SK-N-MC (cell line): ENCODE measurements around the gene HSF2BP.

ENCODE experiments used
- DNase-seq: peaks from one replicate; pipeline ENCODE4 v3.0.0-alpha.2; 2011; ENCODE audit warnings: low read depth, low spot score
- H3K27ac ChIP-seq: fragments of 200-600 bp; sonication (generic); 2 replicates; pipeline ENCODE4 v1.5.1; 2016; ENCODE audit warnings: mixed run types
- H3K36me3 ChIP-seq: fragments of 200-600 bp; sonication (generic); 2 replicates; pipeline ENCODE4 v1.6.1; 2017; ENCODE audit warnings: antibody characterized with exemption, low read length, mixed read lengths; ENCODE audit not compliant: insufficient read depth
- H3K4me3 ChIP-seq: fragments of 200-600 bp; sonication (generic); 2 replicates; pipeline ENCODE4 v1.5.1; 2016
- H3K9ac ChIP-seq: fragments of 200-600 bp; sonication (generic); 2 replicates; pipeline ENCODE4 v1.8.0; 2017; ENCODE audit warnings: mixed run types, mixed read lengths; ENCODE audit not compliant: insufficient read length
- H3K9me3 ChIP-seq: fragments of 200-600 bp; sonication (generic); 2 replicates; pipeline ENCODE4 v1.6.1; 2017; ENCODE audit warnings: low read depth, mild to moderate bottlenecking, antibody characterized with exemption, low read length, moderate library complexity, mixed read lengths
- EZH2 ChIP-seq: fragments of 200-600 bp; sonication (generic); IDR thresholded peaks from one replicate; pipeline ENCODE4 v1.6.1; 2017; ENCODE audit warnings: antibody characterized with exemption
- FOXP2 ChIP-seq: optimal IDR thresholded peaks from 2 replicates; pipeline ENCODE3; 2011; ENCODE audit warnings: mild to moderate bottlenecking, moderate library complexity; ENCODE audit not compliant: insufficient read depth; ENCODE audit errors: extremely low read length, control extremely low read depth
- POLR2AphosphoS5 ChIP-seq: IDR thresholded peaks from 2 replicates; pipeline ENCODE4 v1.6.1; 2012; ENCODE audit warnings: mild to moderate bottlenecking, low read depth, low read length, borderline replicate concordance

HSF2BP gene

DNA sequence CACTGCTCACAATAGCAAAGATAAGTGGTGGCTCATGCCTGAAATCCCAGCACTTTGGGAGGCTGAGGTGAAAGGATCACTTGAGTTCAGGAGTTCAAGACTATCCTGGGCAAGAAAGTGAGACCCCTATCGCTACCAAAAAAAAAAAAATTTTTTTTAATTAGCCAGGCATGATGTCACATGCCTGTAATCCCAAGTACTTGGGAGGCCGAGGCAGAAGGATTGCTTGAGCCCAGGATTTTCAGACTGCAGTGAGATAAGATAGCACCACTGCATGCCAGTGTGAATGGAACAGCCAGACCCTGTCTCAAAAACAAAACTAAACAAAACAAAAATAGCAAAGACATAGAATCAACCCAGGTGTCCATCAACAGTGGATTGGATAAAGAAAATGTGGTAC is 50.6 kb downstream of the HSF2BP start:
- H3K27ac ChIP-seq, result 0 out of 2 replicates have a peak overlapping the region, but pooled peaks have one; percentile 77
- TF ChIP-seq FOXP2 (no peak), POLR2AphosphoS5 (no peak), EZH2 (no peak)
- no peaks in the 10 kb centered on the region for H3K9me3 ChIP-seq
- no peak overlapping the region for H3K4me3 ChIP-seq
- H3K36me3 ChIP-seq, result no peaks in the 10 kb centered on the region
- H3K9ac ChIP-seq, result no peak overlapping the region
- DNase-seq, result no peak

DNA sequence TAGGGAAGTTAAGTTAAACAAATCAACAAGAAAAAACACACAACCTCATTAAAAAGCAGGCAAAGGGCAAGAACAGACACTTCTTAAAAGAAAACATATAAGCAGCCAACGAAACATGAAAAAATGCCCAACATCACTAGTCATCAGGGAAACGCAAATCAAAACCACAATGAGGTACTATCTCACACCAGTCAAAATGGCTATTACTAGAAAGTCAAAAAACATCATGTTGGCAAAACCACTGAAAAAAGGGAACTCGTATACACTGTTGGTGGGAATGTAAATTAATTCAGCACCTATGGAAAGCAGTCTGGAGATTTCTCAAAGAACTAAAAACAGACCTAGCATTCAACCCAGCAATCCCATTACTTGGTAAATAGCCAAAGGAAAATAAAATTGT is 51.1 kb downstream of the HSF2BP start:
- Histone ChIP-seq H3K27ac (0 out of 2 replicates have a peak overlapping the region, but pooled peaks have one; percentile 49), H3K36me3 (no peaks in the 10 kb centered on the region), H3K9me3 (no peaks in the 10 kb centered on the region), H3K9ac (no peak overlapping the region), H3K4me3 (no peak overlapping the region)
- DNase-seq, result no peak
- no peak for TF ChIP-seq EZH2
- TF ChIP-seq POLR2AphosphoS5, result no peak
- no peak for TF ChIP-seq FOXP2

DNA sequence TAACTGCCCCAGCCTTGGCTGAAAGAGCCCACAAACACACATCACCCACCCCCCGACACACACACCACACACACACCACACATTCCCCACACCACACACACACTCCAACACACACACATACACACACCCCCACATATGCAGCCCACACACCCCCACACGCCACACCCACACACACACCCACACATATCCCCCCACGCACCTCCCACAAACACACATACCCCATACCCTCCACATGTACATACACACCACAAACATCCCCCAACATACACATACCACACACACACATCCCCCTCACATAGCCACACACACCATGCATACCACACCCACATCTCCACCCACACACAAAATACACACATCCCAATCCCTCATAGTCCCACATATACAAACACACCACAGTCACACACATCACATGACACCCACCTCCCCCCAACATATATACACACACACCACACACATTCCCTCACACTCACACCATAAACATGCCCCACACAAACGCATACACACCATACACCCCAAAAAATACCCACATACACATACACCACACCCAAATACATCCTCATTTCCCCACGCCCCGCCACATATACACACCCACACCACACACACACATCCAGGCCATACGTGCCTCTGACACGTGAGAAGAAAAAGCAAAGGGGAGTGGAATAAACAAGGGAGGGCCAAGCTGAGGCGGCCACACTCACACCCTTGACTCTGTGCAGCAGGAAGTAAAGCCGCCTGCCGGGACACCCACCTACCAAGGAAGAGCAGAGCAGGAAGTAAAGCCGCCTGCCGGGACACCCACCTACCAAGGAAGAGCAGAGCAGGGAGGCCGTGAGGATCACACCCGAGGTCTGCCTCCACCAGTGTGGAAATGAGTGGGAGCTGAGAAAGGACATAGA is 53.7 kb downstream of the HSF2BP start:
- no peak for DNase-seq
- Histone ChIP-seq H3K9ac (no peak overlapping the region), H3K9me3 (no peaks in the 10 kb centered on the region), H3K36me3 (no peaks in the 10 kb centered on the region), H3K27ac (no peak overlapping the region), H3K4me3 (no peak overlapping the region)
- TF ChIP-seq FOXP2, result no peak
- TF ChIP-seq EZH2, result no peak
- no peak for TF ChIP-seq POLR2AphosphoS5

DNA sequence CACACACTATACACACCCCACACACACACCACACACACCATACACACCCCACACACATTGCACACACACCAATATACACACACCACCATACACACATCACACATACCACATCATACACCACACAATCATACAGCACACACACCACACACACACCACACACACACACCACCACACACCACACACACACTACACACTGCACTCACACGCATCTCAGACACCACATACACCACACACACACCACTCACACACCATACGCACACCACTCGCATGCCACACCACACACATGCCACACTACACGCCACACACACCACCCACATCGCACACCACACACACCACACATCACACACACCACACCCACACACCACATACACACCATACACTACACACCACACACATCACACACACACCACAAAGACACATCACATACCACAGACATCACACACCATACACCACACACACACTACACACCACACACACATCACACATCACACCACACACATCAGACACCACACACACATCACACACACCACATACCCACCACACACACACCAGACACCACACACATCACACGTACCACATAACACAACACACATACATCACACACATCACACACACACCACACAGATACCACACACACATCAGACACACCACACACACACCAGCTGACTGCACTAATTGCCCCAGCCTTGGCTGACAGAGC is 54.6 kb downstream of the HSF2BP start:
- TF ChIP-seq EZH2 (no peak), POLR2AphosphoS5 (no peak), FOXP2 (no peak)
- H3K9ac ChIP-seq, result no peak overlapping the region
- no peaks in the 10 kb centered on the region for H3K9me3 ChIP-seq
- H3K27ac ChIP-seq, result no peak overlapping the region
- no peak overlapping the region for H3K4me3 ChIP-seq
- no peak for DNase-seq
- H3K36me3 ChIP-seq, result no peaks in the 10 kb centered on the region

DNA sequence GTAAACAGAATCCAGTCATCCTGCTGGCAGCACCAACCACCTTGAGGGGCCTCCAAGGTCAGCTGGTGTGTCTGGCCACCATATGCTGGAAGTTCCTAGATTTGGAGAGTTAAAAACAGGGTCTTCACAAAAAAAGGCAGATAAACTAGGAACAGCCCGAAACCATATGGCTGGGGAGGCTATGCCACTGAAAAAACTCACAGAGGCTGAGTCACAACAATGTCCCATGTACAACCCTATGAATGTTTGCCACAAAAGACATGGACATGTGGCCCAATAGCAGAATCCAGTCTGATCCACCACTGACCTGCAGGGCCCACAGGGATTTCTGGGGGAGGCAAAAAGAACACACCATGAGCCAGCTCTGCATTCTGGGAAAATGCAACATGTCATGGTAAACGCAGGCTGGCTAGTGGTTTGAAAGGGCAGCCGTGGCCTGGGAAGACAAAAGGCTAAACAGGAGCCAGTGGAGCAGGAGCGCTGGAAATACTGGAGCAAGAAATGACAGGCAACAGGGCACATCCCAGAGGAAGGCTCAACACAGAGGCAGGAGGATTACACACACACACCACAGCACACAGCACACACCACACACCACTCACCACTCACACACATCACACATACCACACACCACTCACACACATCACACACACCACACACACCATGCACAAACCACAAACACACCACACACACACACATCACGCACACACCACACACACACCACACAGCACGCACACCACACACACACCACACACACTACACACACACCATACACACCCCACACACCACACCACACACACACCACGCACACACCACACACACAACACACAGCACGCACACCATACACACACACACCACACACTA is 55.4 kb downstream of the HSF2BP start:
- H3K9ac ChIP-seq, result no peak overlapping the region
- no peak for DNase-seq
- no peak overlapping the region for H3K27ac ChIP-seq
- no peaks in the 10 kb centered on the region for H3K9me3 ChIP-seq
- TF ChIP-seq POLR2AphosphoS5 (no peak), EZH2 (no peak), FOXP2 (no peak)
- H3K4me3 ChIP-seq, result no peak overlapping the region
- no peaks in the 10 kb centered on the region for H3K36me3 ChIP-seq

DNA sequence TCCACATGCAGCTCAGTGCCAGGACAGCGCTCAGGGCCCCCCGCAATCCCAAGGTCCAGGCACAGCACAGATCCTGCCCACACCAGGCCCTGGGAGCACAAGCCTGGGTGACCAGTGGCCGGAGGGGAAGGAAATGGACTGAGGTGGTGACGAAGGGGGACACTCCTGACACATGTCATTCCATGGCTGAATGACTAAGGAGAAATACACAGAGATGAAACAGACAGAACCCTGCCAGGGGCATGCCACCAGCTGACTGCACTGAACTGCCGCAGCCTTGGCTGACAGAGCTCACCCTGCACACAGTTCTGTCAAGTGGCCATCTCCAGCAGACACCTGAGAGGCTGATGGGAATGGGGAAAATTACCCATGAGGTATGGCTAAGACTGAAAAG is 56.1 kb downstream of the HSF2BP start:
- Histone ChIP-seq H3K9ac (no peak overlapping the region), H3K36me3 (no peaks in the 10 kb centered on the region), H3K4me3 (no peak overlapping the region), H3K27ac (no peak overlapping the region), H3K9me3 (no peaks in the 10 kb centered on the region)
- DNase-seq, result no peak
- TF ChIP-seq POLR2AphosphoS5 (no peak), EZH2 (no peak), FOXP2 (no peak)

DNA sequence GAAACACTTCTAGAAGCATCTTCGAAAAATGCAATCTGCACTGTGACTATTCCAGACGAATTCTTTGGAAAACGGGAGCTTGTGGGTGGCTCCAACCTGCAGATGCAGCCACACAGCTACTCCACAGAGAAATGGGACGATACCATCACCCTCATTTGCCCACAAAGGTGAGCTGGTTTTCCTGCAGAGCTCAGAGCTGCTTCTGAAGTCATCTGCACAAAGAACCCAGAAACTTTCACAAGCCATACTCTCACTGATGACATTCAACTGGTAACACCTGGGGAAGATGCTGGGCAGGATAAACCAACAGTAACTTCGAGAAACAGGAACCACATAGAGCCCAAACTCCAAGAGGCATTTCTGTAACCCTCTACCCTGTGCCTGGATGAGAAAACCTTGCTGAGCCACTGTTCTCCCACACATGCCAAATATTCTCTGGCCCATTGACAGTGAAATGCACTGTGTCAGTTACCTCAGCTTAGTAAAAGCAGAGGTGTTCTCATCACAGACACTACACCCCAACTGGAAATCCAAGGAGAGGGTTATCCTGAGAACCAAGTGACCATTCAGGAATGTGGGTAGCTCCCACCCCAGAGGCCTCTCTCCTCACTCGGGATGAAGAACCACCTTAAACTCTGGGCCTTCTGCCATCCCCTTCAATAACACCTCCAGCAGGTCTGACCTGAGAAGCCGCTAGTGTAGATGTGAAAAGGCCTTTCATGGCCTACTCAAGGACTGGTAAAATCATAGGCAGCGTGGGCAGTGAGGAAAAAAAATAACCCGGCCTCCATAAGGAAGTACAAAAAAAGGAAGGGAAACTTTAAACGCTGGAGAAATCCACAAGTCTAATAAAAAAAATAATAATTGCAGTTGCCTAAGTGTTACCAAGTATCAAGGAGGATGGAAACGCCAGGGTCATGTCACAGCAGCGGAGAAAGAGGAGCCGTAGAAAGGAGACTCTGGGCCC is 56.7 kb downstream of the HSF2BP start:
- Histone ChIP-seq H3K9me3 (no peaks in the 10 kb centered on the region), H3K27ac (no peak overlapping the region), H3K36me3 (no peaks in the 10 kb centered on the region), H3K9ac (no peak overlapping the region), H3K4me3 (no peak overlapping the region)
- DNase-seq, result no peak
- TF ChIP-seq FOXP2 (no peak), EZH2 (no peak), POLR2AphosphoS5 (no peak)
